ENCODE results near the gene NR2F1-AS1.
"Not testable (repeated sequence)": the region's sequence is repeated elsewhere in the genome, so short reads cannot be mapped to it uniquely, and the experiment has no call there.

Gene NR2F1-AS1

GRCh38 chr5:93513298-93513697 lies 67.7 kb downstream of the NR2F1-AS1 start:
- no peaks in the 10 kb centered on the region for H3K4me1 ChIP-seq (ENCODE audit: control insufficient read depth in 1 of 2, insufficient read depth in 2 of 2, low read length in 2 of 2)
- no peak overlapping the region for H3K4me3 ChIP-seq (ENCODE audit: low read depth in 1 of 2, low read length in 2 of 2)
- H3K9me3 ChIP-seq (ENCODE audit: control insufficient read depth in 1 of 2, low read length in 2 of 2): no peaks in the 10 kb centered on the region
- no peaks in the 10 kb centered on the region for H3K36me3 ChIP-seq (ENCODE audit: control insufficient read depth in 1 of 2, insufficient read depth in 2 of 2, low read length in 2 of 2)
- no peak overlapping the region for H3K9ac ChIP-seq (ENCODE audit: low read depth in 1 of 2, low read length in 2 of 2)
- H3K27me3 ChIP-seq (ENCODE audit: control insufficient read depth in 1 of 2, insufficient read depth in 2 of 2, low read length in 2 of 2): no peaks in the 10 kb centered on the region
- no peak overlapping the region for H3K27ac ChIP-seq (ENCODE audit: low read depth, low read length)

GRCh38 chr5:93512799-93513198 lies 68.2 kb downstream of the NR2F1-AS1 start:
- no peak overlapping the region for H3K27ac ChIP-seq (ENCODE audit: low read depth, low read length)
- H3K9me3 ChIP-seq (ENCODE audit: control insufficient read depth in 1 of 2, low read length in 2 of 2): no peaks in the 10 kb centered on the region
- no peaks in the 10 kb centered on the region for H3K27me3 ChIP-seq (ENCODE audit: control insufficient read depth in 1 of 2, insufficient read depth in 2 of 2, low read length in 2 of 2)
- H3K4me1 ChIP-seq (ENCODE audit: control insufficient read depth in 1 of 2, insufficient read depth in 2 of 2, low read length in 2 of 2): no peaks in the 10 kb centered on the region
- no peaks in the 10 kb centered on the region for H3K36me3 ChIP-seq (ENCODE audit: control insufficient read depth in 1 of 2, insufficient read depth in 2 of 2, low read length in 2 of 2)
- no peak overlapping the region for H3K4me3 ChIP-seq (ENCODE audit: low read depth in 1 of 2, low read length in 2 of 2)
- no peak overlapping the region for H3K9ac ChIP-seq (ENCODE audit: low read depth in 1 of 2, low read length in 2 of 2)

GRCh38 chr5:93511445-93511844 lies 69.6 kb downstream of the NR2F1-AS1 start:
- no peaks in the 10 kb centered on the region for H3K9me3 ChIP-seq (ENCODE audit: control insufficient read depth in 1 of 2, low read length in 2 of 2)
- no peaks in the 10 kb centered on the region for H3K36me3 ChIP-seq (ENCODE audit: control insufficient read depth in 1 of 2, insufficient read depth in 2 of 2, low read length in 2 of 2)
- H3K27ac ChIP-seq (ENCODE audit: low read depth, low read length): no peak overlapping the region
- no peaks in the 10 kb centered on the region for H3K4me1 ChIP-seq (ENCODE audit: control insufficient read depth in 1 of 2, insufficient read depth in 2 of 2, low read length in 2 of 2)
- H3K4me3 ChIP-seq (ENCODE audit: low read depth in 1 of 2, low read length in 2 of 2): no peak overlapping the region
- no peak overlapping the region for H3K9ac ChIP-seq (ENCODE audit: low read depth in 1 of 2, low read length in 2 of 2)
- H3K27me3 ChIP-seq (ENCODE audit: control insufficient read depth in 1 of 2, insufficient read depth in 2 of 2, low read length in 2 of 2): no peaks in the 10 kb centered on the region

GRCh38 chr5:93510626-93511380 lies 70.2 kb downstream of the NR2F1-AS1 start:
- Histone ChIP-seq H3K27me3 (ENCODE audit: control insufficient read depth in 1 of 2, insufficient read depth in 2 of 2, low read length in 2 of 2) (no peaks in the 10 kb centered on the region), H3K36me3 (ENCODE audit: control insufficient read depth in 1 of 2, insufficient read depth in 2 of 2, low read length in 2 of 2) (no peaks in the 10 kb centered on the region), H3K4me1 (ENCODE audit: control insufficient read depth in 1 of 2, insufficient read depth in 2 of 2, low read length in 2 of 2) (no peaks in the 10 kb centered on the region), H3K9me3 (ENCODE audit: control insufficient read depth in 1 of 2, low read length in 2 of 2) (no peaks in the 10 kb centered on the region), H3K4me3 (ENCODE audit: low read depth in 1 of 2, low read length in 2 of 2) (no peak overlapping the region), H3K27ac (ENCODE audit: low read depth, low read length) (no peak overlapping the region), H3K9ac (ENCODE audit: low read depth in 1 of 2, low read length in 2 of 2) (no peak overlapping the region)

GRCh38 chr5:93505553-93505952 lies 75.5 kb downstream of the NR2F1-AS1 start:
- H3K4me3 ChIP-seq (ENCODE audit: low read depth in 1 of 2, low read length in 2 of 2); H3K9ac ChIP-seq (ENCODE audit: low read depth in 1 of 2, low read length in 2 of 2); H3K4me1 ChIP-seq (ENCODE audit: control insufficient read depth in 1 of 2, insufficient read depth in 2 of 2, low read length in 2 of 2); H3K27ac ChIP-seq (ENCODE audit: low read depth, low read length); H3K36me3 ChIP-seq (ENCODE audit: control insufficient read depth in 1 of 2, insufficient read depth in 2 of 2, low read length in 2 of 2); H3K27me3 ChIP-seq (ENCODE audit: control insufficient read depth in 1 of 2, insufficient read depth in 2 of 2, low read length in 2 of 2); H3K9me3 ChIP-seq (ENCODE audit: control insufficient read depth in 1 of 2, low read length in 2 of 2): not testable (repeated sequence)

- Histone ChIP-seq H3K9ac (ENCODE audit: low read depth in 1 of 2, low read length in 2 of 2) (no peak overlapping the region), H3K27ac (ENCODE audit: low read depth, low read length) (no peak overlapping the region), H3K36me3 (ENCODE audit: control insufficient read depth in 1 of 2, insufficient read depth in 2 of 2, low read length in 2 of 2) (no peaks in the 10 kb centered on the region), H3K4me3 (ENCODE audit: low read depth in 1 of 2, low read length in 2 of 2) (no peak overlapping the region), H3K9me3 (ENCODE audit: control insufficient read depth in 1 of 2, low read length in 2 of 2) (no peaks in the 10 kb centered on the region), H3K4me1 (ENCODE audit: control insufficient read depth in 1 of 2, insufficient read depth in 2 of 2, low read length in 2 of 2) (no peaks in the 10 kb centered on the region), H3K27me3 (ENCODE audit: control insufficient read depth in 1 of 2, insufficient read depth in 2 of 2, low read length in 2 of 2) (no peaks in the 10 kb centered on the region)
Measured at GRCh38 chr5:93503598-93504067, 77.4 kb downstream of the NR2F1-AS1 start.

GRCh38 chr5:93497096-93497495 lies 83.9 kb downstream of the NR2F1-AS1 start:
- no peak overlapping the region for H3K4me3 ChIP-seq (ENCODE audit: low read depth in 1 of 2, low read length in 2 of 2)
- H3K9me3 ChIP-seq (ENCODE audit: control insufficient read depth in 1 of 2, low read length in 2 of 2): no peaks in the 10 kb centered on the region
- H3K27me3 ChIP-seq (ENCODE audit: control insufficient read depth in 1 of 2, insufficient read depth in 2 of 2, low read length in 2 of 2): no peaks in the 10 kb centered on the region
- no peak overlapping the region for H3K27ac ChIP-seq (ENCODE audit: low read depth, low read length)
- no peaks in the 10 kb centered on the region for H3K4me1 ChIP-seq (ENCODE audit: control insufficient read depth in 1 of 2, insufficient read depth in 2 of 2, low read length in 2 of 2)
- no peaks in the 10 kb centered on the region for H3K36me3 ChIP-seq (ENCODE audit: control insufficient read depth in 1 of 2, insufficient read depth in 2 of 2, low read length in 2 of 2)
- H3K9ac ChIP-seq (ENCODE audit: low read depth in 1 of 2, low read length in 2 of 2): no peak overlapping the region

- Histone ChIP-seq H3K36me3 (ENCODE audit: control insufficient read depth in 1 of 2, insufficient read depth in 2 of 2, low read length in 2 of 2) (no peaks in the 10 kb centered on the region), H3K9ac (ENCODE audit: low read depth in 1 of 2, low read length in 2 of 2) (no peak overlapping the region), H3K27ac (ENCODE audit: low read depth, low read length) (no peak overlapping the region), H3K4me1 (ENCODE audit: control insufficient read depth in 1 of 2, insufficient read depth in 2 of 2, low read length in 2 of 2) (no peaks in the 10 kb centered on the region), H3K4me3 (ENCODE audit: low read depth in 1 of 2, low read length in 2 of 2) (no peak overlapping the region), H3K27me3 (ENCODE audit: control insufficient read depth in 1 of 2, insufficient read depth in 2 of 2, low read length in 2 of 2) (no peaks in the 10 kb centered on the region), H3K9me3 (ENCODE audit: control insufficient read depth in 1 of 2, low read length in 2 of 2) (peaks cover 2 to 8% of the 10 kb centered on the region in 2 donors)
Measured at GRCh38 chr5:93479982-93480509, 101.0 kb downstream of the NR2F1-AS1 start.

- Histone ChIP-seq H3K4me3 (ENCODE audit: low read depth in 1 of 2, low read length in 2 of 2) (no peak overlapping the region), H3K27ac (ENCODE audit: low read depth, low read length) (no peak overlapping the region), H3K27me3 (ENCODE audit: control insufficient read depth in 1 of 2, insufficient read depth in 2 of 2, low read length in 2 of 2) (no peaks in the 10 kb centered on the region), H3K9me3 (ENCODE audit: control insufficient read depth in 1 of 2, low read length in 2 of 2) (peaks cover 2 to 8% of the 10 kb centered on the region in 2 donors), H3K36me3 (ENCODE audit: control insufficient read depth in 1 of 2, insufficient read depth in 2 of 2, low read length in 2 of 2) (no peaks in the 10 kb centered on the region), H3K9ac (ENCODE audit: low read depth in 1 of 2, low read length in 2 of 2) (no peak overlapping the region), H3K4me1 (ENCODE audit: control insufficient read depth in 1 of 2, insufficient read depth in 2 of 2, low read length in 2 of 2) (no peaks in the 10 kb centered on the region)
Measured at GRCh38 chr5:93477816-93478215, 103.2 kb downstream of the NR2F1-AS1 start.

GRCh38 chr5:93476251-93476742 lies 104.7 kb downstream of the NR2F1-AS1 start:
- Histone ChIP-seq H3K4me3 (ENCODE audit: low read depth in 1 of 2, low read length in 2 of 2) (no peak overlapping the region), H3K27me3 (ENCODE audit: control insufficient read depth in 1 of 2, insufficient read depth in 2 of 2, low read length in 2 of 2) (no peaks in the 10 kb centered on the region), H3K36me3 (ENCODE audit: control insufficient read depth in 1 of 2, insufficient read depth in 2 of 2, low read length in 2 of 2) (no peaks in the 10 kb centered on the region), H3K9ac (ENCODE audit: low read depth in 1 of 2, low read length in 2 of 2) (no peak overlapping the region), H3K27ac (ENCODE audit: low read depth, low read length) (no peak overlapping the region), H3K9me3 (ENCODE audit: control insufficient read depth in 1 of 2, low read length in 2 of 2) (peaks cover 2 to 8% of the 10 kb centered on the region in 2 donors), H3K4me1 (ENCODE audit: control insufficient read depth in 1 of 2, insufficient read depth in 2 of 2, low read length in 2 of 2) (no peaks in the 10 kb centered on the region)

All from duodenal mucosa (tissue), 2 donors.